ENCODE measurements around the gene TEX22.

TEX22 gene

DNA sequence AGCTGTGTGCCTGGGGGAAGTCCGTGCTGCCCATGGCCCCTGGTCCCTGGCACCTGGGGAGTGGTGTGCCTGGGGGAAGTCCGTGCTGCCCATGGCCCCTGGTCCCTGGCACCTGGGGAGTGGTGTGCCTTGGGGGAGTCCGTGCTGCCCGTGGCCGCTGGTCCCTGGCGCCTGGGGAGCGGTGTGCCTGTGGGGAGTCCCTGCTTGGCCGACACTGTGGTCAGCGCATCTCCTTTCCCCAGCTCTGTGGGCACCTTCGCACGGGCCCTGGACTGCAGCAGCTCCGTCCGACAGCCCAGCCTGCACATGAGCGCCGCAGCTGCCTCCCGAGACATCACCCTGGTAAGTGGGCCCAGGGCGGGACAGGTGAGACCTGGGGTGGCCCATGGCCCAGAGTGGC lies 61.8 kb downstream of the TEX22 start (continued):
- TF ChIP-seq ZNF571 (tag by site-specific recombination; IDR thresholded peaks at IDR 0.05) = no peak
- TF ChIP-seq ZNF132 (tag by site-specific recombination; IDR thresholded peaks at IDR 0.05; ENCODE audit: borderline replicate concordance) = no peak
- TF ChIP-seq ZNF549 (tag by site-specific recombination; IDR thresholded peaks at IDR 0.05) = no peak
- TF ChIP-seq ZNF530 (tag by site-specific recombination; IDR thresholded peaks at IDR 0.05; ENCODE audit: low read depth) = no peak
- no peak for TF ChIP-seq ZNF157 (tag by site-specific recombination; IDR thresholded peaks at IDR 0.05)
- no peak for TF ChIP-seq TSHZ1 (tag by site-specific recombination; IDR thresholded peaks at IDR 0.05; ENCODE audit: borderline replicate concordance)

GRCh38 chr14:105460616-105461015 lies 62.3 kb downstream of the TEX22 start:
- no peak overlapping the region for H3K27ac ChIP-seq (ENCODE audit: extremely low read depth, low read depth, low read length)
- ChIA-PET POLR2A (no interaction called here), CTCF (no interaction called here)
- no peaks in the 10 kb centered on the region for H3K4me1 ChIP-seq (ENCODE audit: control insufficient read depth, insufficient read depth, low read length)
- H3K36me3 ChIP-seq (ENCODE audit: control insufficient read depth in 2 of 2, insufficient read depth in 1 of 2, low read length in 2 of 2) = peaks cover 0 to 78% of the 10 kb centered on the region in 2 experiments; a peak in 2 of 3 replicates
- no peaks in the 10 kb centered on the region for H3K9me3 ChIP-seq (ENCODE audit: control insufficient read depth, insufficient read depth, low read depth, low read length)
- TF ChIP-seq GFI1B (tag by site-specific recombination; IDR thresholded peaks at IDR 0.05) (no peak), ZNF600 (tag by site-specific recombination; IDR thresholded peaks at IDR 0.05) (0 out of 2 replicates have a peak, but pooled peaks have one; percentile 36), ZFHX2 (tag by site-specific recombination; conservative IDR thresholded peaks at IDR 0.05) (peak; percentile 28; the same call in 1 of the 2 replicates)
- H3K4me3 ChIP-seq (ENCODE audit: low read depth, low read length) = no peak overlapping the region

- Histone ChIP-seq H3K4me3 (ENCODE audit: low read depth, low read length) (no peak overlapping the region), H3K27ac (ENCODE audit: extremely low read depth, low read depth, low read length) (no peak overlapping the region), H3K36me3 (ENCODE audit: control insufficient read depth in 2 of 2, insufficient read depth in 1 of 2, low read length in 2 of 2) (peaks cover 0 to 78% of the 10 kb centered on the region in 2 experiments; a peak in 2 of 3 replicates), H3K9me3 (ENCODE audit: control insufficient read depth, insufficient read depth, low read depth, low read length) (no peaks in the 10 kb centered on the region), H3K4me1 (ENCODE audit: control insufficient read depth, insufficient read depth, low read length) (no peaks in the 10 kb centered on the region)
- ChIA-PET CTCF (interaction anchor here (0.6 to 0.7 kb wide), 2 partner anchors 30 to 520 kb away, joined by 3 read pairs; no protein-coding TSS in a partner anchor), POLR2A (no interaction called here)
- TF ChIP-seq ZXDB (tag by site-specific recombination; IDR thresholded peaks at IDR 0.05) = no peak
- no peak for TF ChIP-seq REST (tag by site-specific recombination; IDR thresholded peaks at IDR 0.05)
- TF ChIP-seq ZNF239 (tag by site-specific recombination; IDR thresholded peaks at IDR 0.05) = no peak
- TF ChIP-seq ZEB2 (tag by site-specific recombination; IDR thresholded peaks at IDR 0.05) = no peak
- no peak for TF ChIP-seq ZNF621 (tag by site-specific recombination; IDR thresholded peaks at IDR 0.05)
- TF ChIP-seq ZNF629 (tag by site-specific recombination; IDR thresholded peaks at IDR 0.05) = no peak
These were observed 63.6 kb downstream of the TEX22 start for GRCh38 chr14:105461903-105462302.
